ENCODE data around the gene NID2.

Gene NID2

GRCh38 chr14:51990488-51990887 lies 78.4 kb downstream of the NID2 start:
- no peak overlapping the region for H3K27ac ChIP-seq
- peak overlapping the region; percentile 94 for H3K9ac ChIP-seq (ENCODE audit: insufficient read length)
- H3K9me3 ChIP-seq (ENCODE audit: low read depth, low read length): no peaks in the 10 kb centered on the region
- TF ChIP-seq EZH2 (IDR thresholded peaks at IDR 0.05) (no peak), FOXP2 (optimal IDR thresholded peaks at IDR 0.05; ENCODE audit: control extremely low read depth, extremely low read length, insufficient read depth) (no peak), POLR2AphosphoS5 (IDR thresholded peaks at IDR 0.05; ENCODE audit: borderline replicate concordance, low read depth, low read length) (no peak)
- DNase-seq (ENCODE audit: low read depth, low spot score): no peak
- peaks cover 46% of the 10 kb centered on the region for H3K36me3 ChIP-seq (ENCODE audit: insufficient read depth, low read length)
- H3K4me3 ChIP-seq: peak overlapping the region; percentile 88

GRCh38 chr14:51989293-51990234 lies 79.3 kb downstream of the NID2 start, which contains the start of gene RTRAF:
TSS of gene RTRAF (plus strand) at chr14:51989546. CDS start at chr14:51989640, 94 bp downstream.
- Histone ChIP-seq H3K9ac (ENCODE audit: insufficient read length) (peak within 1 kb of the TSS; percentile 94), H3K36me3 (ENCODE audit: insufficient read depth, low read length) (peaks cover 36% of the 10 kb centered on the region), H3K9me3 (ENCODE audit: low read depth, low read length) (no peaks in the 10 kb centered on the region), H3K27ac (no peak within 1 kb of the TSS; the same call in 1 of the 2 replicates), H3K4me3 (peak within 1 kb of the TSS; percentile 88)
- TF ChIP-seq POLR2AphosphoS5 (IDR thresholded peaks at IDR 0.05; ENCODE audit: borderline replicate concordance, low read depth, low read length): peak; percentile 85
- no peak for TF ChIP-seq EZH2 (IDR thresholded peaks at IDR 0.05)
- peak; percentile 57 for DNase-seq (ENCODE audit: low read depth, low spot score)

- no peak overlapping the region for H3K4me3 ChIP-seq
- DNase-seq (ENCODE audit: low read depth, low spot score): no peak
- no peak overlapping the region for H3K9ac ChIP-seq (ENCODE audit: insufficient read length)
- no peak overlapping the region for H3K27ac ChIP-seq
- TF ChIP-seq FOXP2 (optimal IDR thresholded peaks at IDR 0.05; ENCODE audit: control extremely low read depth, extremely low read length, insufficient read depth) (no peak), POLR2AphosphoS5 (IDR thresholded peaks at IDR 0.05; ENCODE audit: borderline replicate concordance, low read depth, low read length) (no peak), EZH2 (IDR thresholded peaks at IDR 0.05) (no peak)
- peaks cover 23% of the 10 kb centered on the region for H3K36me3 ChIP-seq (ENCODE audit: insufficient read depth, low read length)
- H3K9me3 ChIP-seq (ENCODE audit: low read depth, low read length): no peaks in the 10 kb centered on the region
Measured at GRCh38 chr14:51988221-51988620, 80.6 kb downstream of the NID2 start.

GRCh38 chr14:51981218-51981854 lies 87.5 kb downstream of the NID2 start:
- TF ChIP-seq POLR2AphosphoS5 (IDR thresholded peaks at IDR 0.05; ENCODE audit: borderline replicate concordance, low read depth, low read length) (no peak), EZH2 (IDR thresholded peaks at IDR 0.05) (no peak), FOXP2 (optimal IDR thresholded peaks at IDR 0.05; ENCODE audit: control extremely low read depth, extremely low read length, insufficient read depth) (no peak)
- Histone ChIP-seq H3K27ac (no peak overlapping the region), H3K9me3 (ENCODE audit: low read depth, low read length) (no peaks in the 10 kb centered on the region; the same call in 1 of the 2 replicates), H3K9ac (ENCODE audit: insufficient read length) (no peak overlapping the region), H3K36me3 (ENCODE audit: insufficient read depth, low read length) (no peaks in the 10 kb centered on the region), H3K4me3 (no peak overlapping the region)
- no peak for DNase-seq (ENCODE audit: low read depth, low spot score)

- no peak for TF ChIP-seq EZH2 (IDR thresholded peaks at IDR 0.05)
- no peak for TF ChIP-seq POLR2AphosphoS5 (IDR thresholded peaks at IDR 0.05; ENCODE audit: borderline replicate concordance, low read depth, low read length)
- TF ChIP-seq FOXP2 (optimal IDR thresholded peaks at IDR 0.05; ENCODE audit: control extremely low read depth, extremely low read length, insufficient read depth): no peak
- no peak overlapping the region for H3K27ac ChIP-seq
- H3K9me3 ChIP-seq (ENCODE audit: low read depth, low read length): no peaks in the 10 kb centered on the region; the same call in 1 of the 2 replicates
- no peak overlapping the region for H3K9ac ChIP-seq (ENCODE audit: insufficient read length)
- no peaks in the 10 kb centered on the region for H3K36me3 ChIP-seq (ENCODE audit: insufficient read depth, low read length)
- DNase-seq (ENCODE audit: low read depth, low spot score): peak; percentile 57
- no peak overlapping the region for H3K4me3 ChIP-seq
Measured at GRCh38 chr14:51979088-51979709, 89.7 kb downstream of the NID2 start.

GRCh38 chr14:51978681-51979085 lies 90.2 kb downstream of the NID2 start:
- Histone ChIP-seq H3K27ac (no peak overlapping the region), H3K36me3 (ENCODE audit: insufficient read depth, low read length) (no peaks in the 10 kb centered on the region), H3K9me3 (ENCODE audit: low read depth, low read length) (no peaks in the 10 kb centered on the region; the same call in 1 of the 2 replicates), H3K4me3 (no peak overlapping the region), H3K9ac (ENCODE audit: insufficient read length) (no peak overlapping the region)
- TF ChIP-seq FOXP2 (optimal IDR thresholded peaks at IDR 0.05; ENCODE audit: control extremely low read depth, extremely low read length, insufficient read depth) (no peak), EZH2 (IDR thresholded peaks at IDR 0.05) (no peak), POLR2AphosphoS5 (IDR thresholded peaks at IDR 0.05; ENCODE audit: borderline replicate concordance, low read depth, low read length) (no peak)
- DNase-seq (ENCODE audit: low read depth, low spot score): no peak

GRCh38 chr14:51977075-51977474 lies 91.8 kb downstream of the NID2 start:
- no peak overlapping the region for H3K4me3 ChIP-seq
- TF ChIP-seq POLR2AphosphoS5 (IDR thresholded peaks at IDR 0.05; ENCODE audit: borderline replicate concordance, low read depth, low read length) (no peak), FOXP2 (optimal IDR thresholded peaks at IDR 0.05; ENCODE audit: control extremely low read depth, extremely low read length, insufficient read depth) (no peak), EZH2 (IDR thresholded peaks at IDR 0.05) (no peak)
- H3K36me3 ChIP-seq (ENCODE audit: insufficient read depth, low read length): no peaks in the 10 kb centered on the region
- H3K9ac ChIP-seq (ENCODE audit: insufficient read length): no peak overlapping the region
- no peaks in the 10 kb centered on the region; the same call in 1 of the 2 replicates for H3K9me3 ChIP-seq (ENCODE audit: low read depth, low read length)
- no peak overlapping the region for H3K27ac ChIP-seq
- DNase-seq (ENCODE audit: low read depth, low spot score): no peak

- no peaks in the 10 kb centered on the region; the same call in 1 of the 2 replicates for H3K9me3 ChIP-seq (ENCODE audit: low read depth, low read length)
- no peak for DNase-seq (ENCODE audit: low read depth, low spot score)
- H3K9ac ChIP-seq (ENCODE audit: insufficient read length): no peak overlapping the region
- H3K27ac ChIP-seq: no peak overlapping the region
- no peak overlapping the region for H3K4me3 ChIP-seq
- no peaks in the 10 kb centered on the region for H3K36me3 ChIP-seq (ENCODE audit: insufficient read depth, low read length)
- TF ChIP-seq FOXP2 (optimal IDR thresholded peaks at IDR 0.05; ENCODE audit: control extremely low read depth, extremely low read length, insufficient read depth) (no peak), POLR2AphosphoS5 (IDR thresholded peaks at IDR 0.05; ENCODE audit: borderline replicate concordance, low read depth, low read length) (no peak), EZH2 (IDR thresholded peaks at IDR 0.05) (no peak)
Measured at GRCh38 chr14:51972566-51972965, 96.3 kb downstream of the NID2 start.
